ENCODE data around the gene CCT6A. TPM values are rescaled to one million over a fixed set of nuclear protein-coding genes. Genes with fewer than 3 reads are reported as not detected.
A peak's percentile ranks its signal among the peaks of the same experiment; 100 is the strongest.

CCT6A gene
- total and polyA plus RNA-seq, 2 of the 4 experiments (the other 2 are of a cell fraction), result 135 to 265 TPM

- no TSS peak for BruUV-seq (replicated peaks)
Measured at GRCh38 chr7:56107954-56108258, 56.3 kb downstream of the CCT6A start.

More at GRCh38 chr7:56107954-56108258, 56.3 kb downstream of the CCT6A start:
- ChIA-PET CTCF (no interaction called here), POLR2A (ENCODE audit: unreplicated experiment) (interaction anchor here (0.7 kb wide), 1 partner anchor 97 kb away, joined by 3 read pairs; no protein-coding TSS in a partner anchor)
- no peak overlapping the region for H2BK20ac ChIP-seq (ENCODE audit: low read depth, low read length)
- H3K23ac ChIP-seq (ENCODE audit: low read depth, low read length), result no peak overlapping the region
- TF ChIP-seq MXI1 (IDR thresholded peaks at IDR 0.05; ENCODE audit: borderline replicate concordance, low read depth, low read length) (no peak), POLR2A (IDR thresholded peaks at IDR 0.05; ENCODE audit: low read depth, low read length) (no peak), BHLHE40 (IDR thresholded peaks at IDR 0.05; ENCODE audit: low read depth, low read length) (no peak), MAZ (IDR thresholded peaks at IDR 0.05; ENCODE audit: borderline replicate concordance, low read depth, low read length) (no peak), USF2 (IDR thresholded peaks at IDR 0.05; ENCODE audit: low read depth, low read length) (no peak), CEBPB (IDR thresholded peaks at IDR 0.05; ENCODE audit: low read depth, low read length) (no peak), CTCF (conservative IDR thresholded peaks at IDR 0.05; ENCODE audit: low read depth, low read length) (no peak), RCOR1 (IDR thresholded peaks at IDR 0.05; ENCODE audit: insufficient replicate concordance, low read length) (no peak), CHD1 (IDR thresholded peaks at IDR 0.05; ENCODE audit: low read depth, low read length) (no peak)
- intact Hi-C loops (cut with micrococcal nuclease) (no loop called here), dilution Hi-C loops (cut with HindIII; ENCODE audit: low sequenced_read_pairs, unreplicated experiment) (no loop called here), in situ Hi-C loops (cut with MboI; ENCODE audit: low sequenced_read_pairs) (no loop called here)
- H3K4me3 ChIP-seq (ENCODE audit: insufficient read depth, low read depth, low read length), result no peak overlapping the region
- H4K8ac ChIP-seq (ENCODE audit: low read depth in 2 of 2, low read length in 2 of 2), result 0 out of 4 replicates have a peak overlapping the region, but pooled peaks of 1 of the 2 experiments have one; percentile 96
- H3K79me1 ChIP-seq (ENCODE audit: low read depth in 1 of 2, low read length in 2 of 2), result peaks cover 0 to 20% of the 10 kb centered on the region in 2 experiments; a peak in 2 of 4 replicates
- DNase-seq, result no peak
- H3K4ac ChIP-seq (ENCODE audit: low read depth, low read length), result no peak overlapping the region
- H3K9me1 ChIP-seq (ENCODE audit: insufficient read depth, low read length), result no peaks in the 10 kb centered on the region
- ATAC-seq (ENCODE audit: low read depth), result no peak
- H2BK5ac ChIP-seq (ENCODE audit: low read depth, low read length, poor library complexity, severe bottlenecking), result no peak overlapping the region
- no peak overlapping the region for H2AK5ac ChIP-seq (ENCODE audit: low read depth, low read length)
- no peaks in the 10 kb centered on the region for H3K9me3 ChIP-seq (ENCODE audit: control insufficient read depth, insufficient read depth, low read length)
- WGBS, 2 experiments (ENCODE audit: extremely low coverage in 2 of 2, insufficient read length in 1 of 2), result no CpG with 5 or more reads among the region's 1 CpG
- H2AFZ ChIP-seq (replicated peaks; ENCODE audit: low read length, poor library complexity), result no peak overlapping the region
- no peak overlapping the region for H2BK15ac ChIP-seq (ENCODE audit: low read depth, low read length)
- H4K20me1 ChIP-seq (ENCODE audit: insufficient read depth, low read length), result peaks cover 17% of the 10 kb centered on the region
- H3K36me3 ChIP-seq (ENCODE audit: control insufficient read depth, insufficient read depth, low read length), result peaks cover 5% of the 10 kb centered on the region
- H3K9ac ChIP-seq (ENCODE audit: low read depth, low read length), result no peak overlapping the region
- H2BK120ac ChIP-seq (ENCODE audit: low read depth, low read length), result no peak overlapping the region
- H3K14ac ChIP-seq (replicated peaks; ENCODE audit: low read depth, low read length), result no peak overlapping the region
- no peaks in the 10 kb centered on the region for H3K4me1 ChIP-seq (ENCODE audit: control insufficient read depth, insufficient read depth, low read length)
- H3K27me3 ChIP-seq (ENCODE audit: control insufficient read depth, insufficient read depth, low read length), result no peaks in the 10 kb centered on the region
- H2AK9ac ChIP-seq (replicated peaks; ENCODE audit: low read depth, low read length, poor library complexity), result no peak overlapping the region
- H3K4me2 ChIP-seq (ENCODE audit: low read depth, low read length), result no peak overlapping the region
- no peak overlapping the region for H3K27ac ChIP-seq (ENCODE audit: insufficient read depth, low read length)
- no peak overlapping the region for H3K56ac ChIP-seq (ENCODE audit: extremely low read depth, insufficient read depth, low read length)
- no peak overlapping the region for H4K5ac ChIP-seq (ENCODE audit: low read depth, low read length)
- no peak overlapping the region for H4K91ac ChIP-seq (ENCODE audit: insufficient read depth, low read depth, low read length)
- no peak overlapping the region for H3K18ac ChIP-seq (ENCODE audit: low read depth, low read length)
